ENCODE results near the gene PSORS1C1.

- no peak for TF ChIP-seq CTCF (IDR thresholded peaks at IDR 0.05 in 4 of 5, conservative IDR thresholded peaks at IDR 0.05 in 1 of 5)
- TF ChIP-seq POLR2A (IDR thresholded peaks at IDR 0.05): no peak
Observed at GRCh38 chr6:31121131-31121790, 6.7 kb downstream of the PSORS1C1 start.

Data from gastrocnemius medialis (tissue), 4 donors.